HCT116 (cell line): ENCODE results near the gene HHIPL1. TPM values are rescaled to one million over a fixed set of nuclear protein-coding genes. Genes with fewer than 3 reads are reported as not detected.

Experiments
- ATAC-seq: fragments of 200-7000 bp; cut with Tn5 transposase; 2 replicates; pipeline ENCODE4 v1.9.1; 2020; ENCODE audit warnings: mild to moderate bottlenecking, moderate library complexity
- BruUV-seq: library from RNA; stranded (reverse); fragments of 400-500 nt; replicated peaks from 2 replicates; lab custom pipeline; 2021; lab: Mats Ljungman, UMichigan
- CTCF ChIA-PET: fragments of 300-600 bp; sonication (Branson Sonifier 250); formaldehyde crosslinking; loops from one replicate; lab custom pipeline; 2021; ENCODE audit warnings: antibody characterized with exemption; lab: Charles Lee
- POLR2A ChIA-PET: fragments of 300-600, 350-600 bp; sonication (Branson Sonifier 250); formaldehyde crosslinking; loops from one replicate; lab custom pipeline; 2021; ENCODE audit warnings: antibody characterized with exemption; lab: Charles Lee
- RAD21 ChIA-PET, 2 experiments: fragments of 300-600 bp; sonication (Branson Sonifier 250); formaldehyde crosslinking; loops; one replicate each; lab custom pipeline; 2023; ENCODE audit warnings: low total read pairs in 2 of 2; ENCODE audit not compliant: uncharacterized antibody in 2 of 2, unreplicated experiment in 2 of 2, low non-redundant PET in 1 of 2; lab: Charles Lee
- DNase-seq: peaks from one replicate; pipeline ENCODE4 v3.0.0-alpha.2; 2010; ENCODE audit warnings: low read depth, low spot score
- H2AFZ ChIP-seq: fragments of 200-600 bp; shearing (Covaris generic), sonication (generic); 2 replicates; pipeline ENCODE4 v1.6.1; 2017; ENCODE audit warnings: low read depth, mixed run types, mixed read lengths, antibody characterized with exemption, low read length; ENCODE audit not compliant: poor library complexity, severe bottlenecking
- H3K27ac ChIP-seq: 2 replicates; pipeline ENCODE4 v1.5.1; 2012; ENCODE audit warnings: low read depth, low read length
- H3K27me3 ChIP-seq: fragments of 200-600 bp; sonication (generic); 2 replicates; pipeline ENCODE4 v1.6.1; 2016; ENCODE audit warnings: mixed run types, low read length, mixed read lengths; ENCODE audit not compliant: insufficient read depth
- H3K36me3 ChIP-seq, 2 experiments: fragments of 200-500 bp in 1 of 2; fragments of 200-600 bp in 1 of 2; sonication (Bioruptor generic) in 1 of 2; sonication (generic) in 1 of 2; 2 replicates each; pipeline versions ENCODE4 v1.5.1 to v1.6.1; 2014 to 2016; ENCODE audit warnings: low read length in 2 of 2, inconsistent platforms in 1 of 2, mixed read lengths in 1 of 2, mixed run types in 1 of 2; ENCODE audit not compliant: insufficient read depth in 2 of 2, control insufficient read depth in 1 of 2
- H3K4me1 ChIP-seq, 2 experiments: fragments of 200-600 bp in 1 of 2; sonication (generic) in 1 of 2; 2 replicates each; pipeline versions ENCODE4 v1.5.1 to v1.6.1; 2012 to 2017; ENCODE audit warnings: low read length in 2 of 2, inconsistent platforms in 1 of 2, mild to moderate bottlenecking in 1 of 2, mixed read lengths in 1 of 2, mixed run types in 1 of 2, moderate library complexity in 1 of 2; ENCODE audit not compliant: insufficient read depth in 2 of 2, control insufficient read depth in 1 of 2
- H3K4me2 ChIP-seq: fragments of 200-600 bp; sonication (generic); 2 replicates; pipeline ENCODE4 v1.6.1; 2017; ENCODE audit warnings: mixed run types, low read length, mixed read lengths
- H3K4me3 ChIP-seq, 2 experiments: fragments of 200-600 bp in 1 of 2; sonication (generic) in 1 of 2; replicated peaks in 1 of 2; 2 replicates each; pipeline ENCODE4 v1.5.1; 2011 to 2016; ENCODE audit warnings: low read length in 2 of 2, control low read depth in 1 of 2, low read depth in 1 of 2, mild to moderate bottlenecking in 1 of 2, mixed read lengths in 1 of 2, mixed run types in 1 of 2
- H3K79me2 ChIP-seq: fragments of 200-600 bp; sonication (generic); 2 replicates; pipeline ENCODE4 v1.6.1; 2017; ENCODE audit warnings: mild to moderate bottlenecking, mixed run types, low read length, moderate library complexity, mixed read lengths; ENCODE audit not compliant: insufficient read depth
- H3K9ac ChIP-seq: fragments of 200-600 bp; sonication (generic); 2 replicates; pipeline ENCODE4 v1.6.1; 2016; ENCODE audit warnings: low read length, mixed read lengths
- H3K9me2 ChIP-seq: fragments of 200-600 bp; sonication (generic), shearing (Covaris generic); 2 replicates; pipeline ENCODE4 v1.6.1; 2017; ENCODE audit warnings: mixed run types, mild to moderate bottlenecking, moderate library complexity; ENCODE audit not compliant: insufficient read depth
- H3K9me3 ChIP-seq, 2 experiments: fragments of 200-500 bp in 1 of 2; fragments of 200-600 bp in 1 of 2; sonication (Bioruptor generic) in 1 of 2; sonication (generic) in 1 of 2; 2 replicates each; pipeline ENCODE4 v1.6.1; 2014 to 2017; ENCODE audit warnings: low read length in 2 of 2, mixed read lengths in 2 of 2, inconsistent platforms in 1 of 2, low read depth in 1 of 2, mild to moderate bottlenecking in 1 of 2, mixed run types in 1 of 2, moderate library complexity in 1 of 2; ENCODE audit not compliant: control insufficient read depth in 1 of 2, insufficient read depth in 1 of 2
- H4K20me1 ChIP-seq: fragments of 200-600 bp; sonication (generic), shearing (Covaris generic); 2 replicates; pipeline ENCODE4 v1.6.1; 2017; ENCODE audit warnings: mixed run types, mild to moderate bottlenecking, moderate library complexity; ENCODE audit not compliant: insufficient read depth
- CEBPB ChIP-seq: IDR thresholded peaks from 2 replicates; pipeline ENCODE4 v1.6.1; 2012; ENCODE audit warnings: low read depth
- ELF1 ChIP-seq: IDR thresholded peaks from 2 replicates; pipeline ENCODE4 v1.6.1; 2012; ENCODE audit warnings: low read depth, borderline replicate concordance
- EZH2 ChIP-seq: fragments of 200-600 bp; sonication (generic); IDR thresholded peaks from 2 replicates; pipeline ENCODE4 v1.6.1; 2017; ENCODE audit warnings: antibody characterized with exemption, mixed run types
- JUND ChIP-seq: IDR thresholded peaks from 2 replicates; pipeline ENCODE4 v1.6.1; 2012
- RAD21 ChIP-seq: IDR thresholded peaks from 2 replicates; pipeline ENCODE4 v1.6.1; 2012; ENCODE audit warnings: low read depth, mild to moderate bottlenecking
- SP1 ChIP-seq: IDR thresholded peaks from 2 replicates; pipeline ENCODE4 v1.6.1; 2012; ENCODE audit warnings: low read depth
- SRF ChIP-seq: IDR thresholded peaks from 2 replicates; pipeline ENCODE4 v1.6.1; 2012; ENCODE audit warnings: low read depth
- YY1 ChIP-seq: IDR thresholded peaks from 2 replicates; pipeline ENCODE4 v1.6.1; 2011; ENCODE audit warnings: low read length, low read depth, moderate library complexity, mild to moderate bottlenecking; ENCODE audit not compliant: insufficient replicate concordance; ENCODE audit errors: extremely low read depth
- ZNF274 ChIP-seq: fragments of 200-500 bp; sonication (Bioruptor generic); IDR thresholded peaks from 2 replicates; pipeline ENCODE4 v1.6.1; 2014; ENCODE audit warnings: mild to moderate bottlenecking, low read depth, low read length, inconsistent platforms
- intact Hi-C: fragments of 100-400 bp; cut with micrococcal nuclease; formaldehyde crosslinking; loops from 2 replicates; pipeline ENCODE4 v1.10.0; 2022
- total RNA-seq: library from RNA; stranded (reverse); gene quantifications from one replicate; pipeline ENCODE4 v1.2.1, GENCODE V29; 2021; ENCODE audit not compliant: unreplicated experiment
- TF ChIP-seq, protein P1 (sequence below): IDR thresholded peaks from 2 replicates; pipeline ENCODE4 v1.6.1; 2012
- TF ChIP-seq, protein P2 (sequence below): IDR thresholded peaks from 2 replicates; pipeline ENCODE4 v1.6.1; 2012; ENCODE audit warnings: low read depth

The HHIPL1 gene
- total RNA-seq, 1 experiment from 2014 or later = not detected

DNA sequence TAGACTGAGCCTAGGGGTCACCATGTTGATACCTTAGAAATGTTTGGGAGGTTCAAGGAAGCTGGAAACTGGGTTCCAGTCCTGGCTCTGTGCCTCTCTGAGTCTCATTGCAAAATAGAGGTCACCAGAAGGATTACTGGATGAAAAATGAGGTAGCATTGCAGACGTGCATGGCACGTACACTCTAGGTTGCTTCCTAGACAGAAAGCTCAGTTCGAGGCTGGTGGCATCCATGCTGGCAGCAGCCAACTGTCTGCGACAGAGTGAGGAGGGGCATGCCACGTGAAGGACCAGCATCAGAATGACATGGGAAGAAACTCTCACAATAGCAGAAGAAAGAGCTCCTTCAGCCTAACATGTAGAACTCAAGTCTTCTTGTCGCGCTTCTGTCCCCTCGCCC is 34.6 kb downstream of the HHIPL1 start:
- CTCF ChIA-PET = no interaction called here
- Histone ChIP-seq H3K36me3 (no peaks in the 10 kb centered on the region), H3K4me2 (no peak overlapping the region), H3K27ac (no peak overlapping the region), H2AFZ (no peak overlapping the region), H3K9me3 (peaks cover 0 to 11% of the 10 kb centered on the region in 2 experiments; a peak in 2 of 4 replicates), H3K4me3 (no peak overlapping the region), H3K9me2 (no peaks in the 10 kb centered on the region), H3K4me1 (peaks cover 0 to 21% of the 10 kb centered on the region in 2 experiments; a peak in 2 of 4 replicates), H3K9ac (no peak overlapping the region), H4K20me1 (no peaks in the 10 kb centered on the region), H3K79me2 (no peaks in the 10 kb centered on the region), H3K27me3 (no peaks in the 10 kb centered on the region)
- TF ChIP-seq RAD21 (no peak), SRF (no peak), JUND (no peak), ELF1 (no peak), ZNF274 (no peak), YY1 (no peak), SP1 (no peak), CEBPB (no peak), EZH2 (no peak)
- TF ChIP-seq, protein P1, sequence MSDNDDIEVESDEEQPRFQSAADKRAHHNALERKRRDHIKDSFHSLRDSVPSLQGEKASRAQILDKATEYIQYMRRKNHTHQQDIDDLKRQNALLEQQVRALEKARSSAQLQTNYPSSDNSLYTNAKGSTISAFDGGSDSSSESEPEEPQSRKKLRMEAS = no peak
- TF ChIP-seq, protein P2, sequence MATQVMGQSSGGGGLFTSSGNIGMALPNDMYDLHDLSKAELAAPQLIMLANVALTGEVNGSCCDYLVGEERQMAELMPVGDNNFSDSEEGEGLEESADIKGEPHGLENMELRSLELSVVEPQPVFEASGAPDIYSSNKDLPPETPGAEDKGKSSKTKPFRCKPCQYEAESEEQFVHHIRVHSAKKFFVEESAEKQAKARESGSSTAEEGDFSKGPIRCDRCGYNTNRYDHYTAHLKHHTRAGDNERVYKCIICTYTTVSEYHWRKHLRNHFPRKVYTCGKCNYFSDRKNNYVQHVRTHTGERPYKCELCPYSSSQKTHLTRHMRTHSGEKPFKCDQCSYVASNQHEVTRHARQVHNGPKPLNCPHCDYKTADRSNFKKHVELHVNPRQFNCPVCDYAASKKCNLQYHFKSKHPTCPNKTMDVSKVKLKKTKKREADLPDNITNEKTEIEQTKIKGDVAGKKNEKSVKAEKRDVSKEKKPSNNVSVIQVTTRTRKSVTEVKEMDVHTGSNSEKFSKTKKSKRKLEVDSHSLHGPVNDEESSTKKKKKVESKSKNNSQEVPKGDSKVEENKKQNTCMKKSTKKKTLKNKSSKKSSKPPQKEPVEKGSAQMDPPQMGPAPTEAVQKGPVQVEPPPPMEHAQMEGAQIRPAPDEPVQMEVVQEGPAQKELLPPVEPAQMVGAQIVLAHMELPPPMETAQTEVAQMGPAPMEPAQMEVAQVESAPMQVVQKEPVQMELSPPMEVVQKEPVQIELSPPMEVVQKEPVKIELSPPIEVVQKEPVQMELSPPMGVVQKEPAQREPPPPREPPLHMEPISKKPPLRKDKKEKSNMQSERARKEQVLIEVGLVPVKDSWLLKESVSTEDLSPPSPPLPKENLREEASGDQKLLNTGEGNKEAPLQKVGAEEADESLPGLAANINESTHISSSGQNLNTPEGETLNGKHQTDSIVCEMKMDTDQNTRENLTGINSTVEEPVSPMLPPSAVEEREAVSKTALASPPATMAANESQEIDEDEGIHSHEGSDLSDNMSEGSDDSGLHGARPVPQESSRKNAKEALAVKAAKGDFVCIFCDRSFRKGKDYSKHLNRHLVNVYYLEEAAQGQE = no peak
- RAD21 ChIA-PET = no interaction called here
- no peak for ATAC-seq
- no peak for DNase-seq
- intact Hi-C loops = no loop called here
- no TSS peak for BruUV-seq
- POLR2A ChIA-PET = no interaction called here
